Stimulated activated CD4-positive, alpha-beta T cell treated with anti-CD3 and anti-CD28 coated beads, Interleukin-1b, Interleukin-23, amount 100 ng/mL, for 24 hours (primary cell): Measurements from ENCODE around the gene HMGXB4.
"Not testable (repeated sequence)": the region's sequence is repeated elsewhere in the genome, so short reads cannot be mapped to it uniquely, and the experiment has no call there.

ENCODE experiments used
- DNase-seq, 4 experiments: peaks; one replicate each; pipeline ENCODE4 v3.0.0-alpha.2; 2020; ENCODE audit warnings: low read depth in 4 of 4, low spot score in 1 of 4

HMGXB4 gene, protein sequence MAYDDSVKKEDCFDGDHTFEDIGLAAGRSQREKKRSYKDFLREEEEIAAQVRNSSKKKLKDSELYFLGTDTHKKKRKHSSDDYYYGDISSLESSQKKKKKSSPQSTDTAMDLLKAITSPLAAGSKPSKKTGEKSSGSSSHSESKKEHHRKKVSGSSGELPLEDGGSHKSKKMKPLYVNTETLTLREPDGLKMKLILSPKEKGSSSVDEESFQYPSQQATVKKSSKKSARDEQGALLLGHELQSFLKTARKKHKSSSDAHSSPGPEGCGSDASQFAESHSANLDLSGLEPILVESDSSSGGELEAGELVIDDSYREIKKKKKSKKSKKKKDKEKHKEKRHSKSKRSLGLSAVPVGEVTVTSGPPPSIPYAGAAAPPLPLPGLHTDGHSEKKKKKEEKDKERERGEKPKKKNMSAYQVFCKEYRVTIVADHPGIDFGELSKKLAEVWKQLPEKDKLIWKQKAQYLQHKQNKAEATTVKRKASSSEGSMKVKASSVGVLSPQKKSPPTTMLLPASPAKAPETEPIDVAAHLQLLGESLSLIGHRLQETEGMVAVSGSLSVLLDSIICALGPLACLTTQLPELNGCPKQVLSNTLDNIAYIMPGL

DNA sequence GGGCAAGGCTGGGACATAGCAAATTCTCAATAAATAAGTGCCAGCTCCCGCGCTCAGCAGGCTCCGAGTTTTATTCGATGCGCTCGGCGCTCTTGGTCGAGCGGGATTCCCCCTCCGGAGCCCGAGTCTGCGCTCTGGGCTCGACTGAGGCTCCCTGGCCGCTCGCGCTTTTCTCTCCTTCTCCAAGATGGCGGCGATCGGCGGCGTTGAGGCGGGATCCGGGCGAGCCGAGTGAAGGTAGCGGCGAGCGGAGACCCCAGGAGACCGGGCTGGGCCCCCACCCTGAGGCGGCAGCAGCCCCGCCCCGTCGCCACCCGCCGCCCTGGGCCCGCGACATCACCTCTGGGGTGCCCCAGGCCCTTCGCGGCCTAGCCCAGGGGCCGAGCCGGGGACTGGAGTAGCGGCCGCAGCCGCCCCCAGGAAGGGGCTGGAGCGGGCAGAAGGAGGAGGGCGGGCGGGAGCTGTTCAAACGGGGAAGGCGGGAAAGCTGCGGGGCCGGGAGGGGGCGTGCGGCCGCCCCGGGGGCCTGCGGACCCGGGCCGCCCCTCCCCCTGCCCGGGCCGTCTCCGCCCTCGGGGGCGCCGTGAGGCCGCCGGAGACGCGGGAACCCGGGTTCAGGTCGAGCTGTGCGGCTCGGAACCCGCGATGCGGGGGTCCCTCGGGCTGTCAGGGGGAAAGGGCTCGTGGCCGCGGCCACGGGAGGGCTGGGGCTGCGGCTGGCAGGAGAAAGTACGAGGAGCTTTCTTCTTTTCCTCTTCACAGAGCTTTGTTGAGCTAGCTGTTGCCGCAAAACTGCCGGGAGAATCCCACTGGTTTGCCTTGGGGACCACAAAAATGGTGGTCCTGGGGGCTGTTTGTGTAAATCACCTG is at the start of gene HMGXB4:
TSS of gene HMGXB4 (plus strand) at position 173 of the 870 bp plus-strand sequence. CDS start 4,898 bp downstream, outside the sequence.
- DNase-seq = peak; percentile 72 to 79 (median 72)

DNA sequence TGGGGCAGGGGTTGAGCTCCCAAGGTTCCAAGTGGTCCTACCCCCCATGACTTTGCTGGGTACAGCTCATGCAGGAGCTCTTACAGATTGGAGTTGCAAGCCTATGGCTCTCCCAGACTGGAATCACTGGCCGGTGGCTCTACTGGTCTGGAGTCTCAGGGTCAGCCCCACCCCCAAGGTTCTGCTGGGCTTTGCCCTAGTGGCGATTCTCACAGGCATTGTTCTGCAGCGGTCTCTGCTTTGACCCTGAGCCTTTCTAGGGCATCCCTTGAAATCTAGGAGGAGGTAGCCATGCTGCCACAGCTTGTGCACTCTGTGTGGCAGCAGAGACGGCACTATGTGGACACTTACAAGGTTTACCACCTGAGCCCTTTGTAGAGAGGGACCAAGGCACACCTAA is 49.3 kb upstream of the HMGXB4 start:
- DNase-seq = no peak

DNA sequence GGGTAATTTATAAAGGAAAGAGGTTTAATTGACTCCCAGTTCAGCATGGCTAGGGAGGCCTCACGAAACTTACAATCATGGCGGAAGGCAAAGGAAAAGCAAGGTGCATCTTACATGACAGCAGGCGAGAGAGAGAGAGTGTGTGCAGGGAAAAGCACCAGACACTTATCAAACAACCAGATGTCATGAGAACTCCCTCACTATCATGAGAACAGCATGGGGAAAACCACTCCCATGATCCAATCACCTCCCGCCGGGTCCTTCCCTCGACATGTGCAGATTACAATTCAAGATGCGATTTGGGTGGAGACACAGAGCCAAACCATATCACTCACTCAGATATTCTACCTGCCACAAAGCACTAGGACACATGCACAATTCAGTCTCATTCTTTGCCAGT is 48.1 kb upstream of the HMGXB4 start:
- no peak for DNase-seq

DNA sequence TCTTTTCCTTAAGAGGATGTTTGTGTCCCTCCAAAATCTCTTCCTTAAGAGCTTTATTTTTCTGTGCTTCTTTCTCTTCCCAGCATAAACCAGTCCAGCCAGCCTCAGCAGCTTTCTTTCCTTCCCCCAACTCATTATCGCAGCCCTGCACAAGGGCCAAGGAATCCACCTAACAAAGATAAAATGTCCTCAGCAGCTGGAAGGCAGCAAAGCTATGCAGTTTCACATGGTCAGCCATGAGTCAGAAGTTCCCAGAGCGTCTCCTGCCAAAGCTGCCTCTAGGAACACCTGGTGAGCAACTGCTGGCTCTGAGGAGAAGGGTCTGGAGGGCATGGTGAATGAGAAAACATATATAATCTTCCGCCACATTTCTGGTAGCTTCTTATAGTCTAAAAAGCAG is 45.3 kb upstream of the HMGXB4 start:
- DNase-seq = no peak

DNA sequence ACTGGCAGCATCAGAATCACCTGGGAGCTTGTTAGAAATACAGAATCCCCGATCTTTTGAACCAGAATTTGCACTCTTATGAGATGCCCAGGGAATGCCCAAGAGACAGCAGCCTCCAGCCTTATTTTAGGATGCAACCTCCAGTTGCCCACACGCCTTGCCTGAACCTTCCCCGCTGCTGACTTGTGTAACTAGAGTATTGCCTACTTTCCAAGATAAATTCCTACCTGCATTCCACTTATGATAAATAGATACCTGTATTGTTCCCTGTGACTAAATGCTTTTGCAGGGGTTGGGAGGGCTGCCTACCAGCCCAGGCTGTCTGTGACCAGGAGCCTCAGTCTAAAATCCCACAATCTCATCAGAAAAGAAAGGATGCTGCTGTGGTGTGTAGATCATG is 44.3 kb upstream of the HMGXB4 start:
- DNase-seq = no peak

DNA sequence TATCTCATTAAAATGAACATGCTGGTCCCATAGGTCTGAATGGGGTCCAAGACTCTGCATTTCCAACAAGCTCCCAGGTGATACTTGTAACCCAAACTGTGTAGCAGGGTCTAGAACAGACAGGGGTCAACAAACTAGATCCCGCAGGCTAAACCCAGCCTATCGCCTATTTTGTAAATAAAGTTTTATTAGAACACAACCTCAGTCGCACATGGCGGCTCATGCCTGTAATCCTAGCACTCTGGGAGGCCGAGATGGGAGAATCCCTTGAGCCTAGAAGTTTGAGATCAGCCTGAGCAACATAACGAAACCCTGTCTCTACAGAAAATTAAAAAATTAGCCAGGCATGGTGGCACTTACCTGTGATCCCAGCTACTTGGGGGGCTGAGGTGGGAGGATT is 42.3 kb upstream of the HMGXB4 start:
- no peak for DNase-seq

DNA sequence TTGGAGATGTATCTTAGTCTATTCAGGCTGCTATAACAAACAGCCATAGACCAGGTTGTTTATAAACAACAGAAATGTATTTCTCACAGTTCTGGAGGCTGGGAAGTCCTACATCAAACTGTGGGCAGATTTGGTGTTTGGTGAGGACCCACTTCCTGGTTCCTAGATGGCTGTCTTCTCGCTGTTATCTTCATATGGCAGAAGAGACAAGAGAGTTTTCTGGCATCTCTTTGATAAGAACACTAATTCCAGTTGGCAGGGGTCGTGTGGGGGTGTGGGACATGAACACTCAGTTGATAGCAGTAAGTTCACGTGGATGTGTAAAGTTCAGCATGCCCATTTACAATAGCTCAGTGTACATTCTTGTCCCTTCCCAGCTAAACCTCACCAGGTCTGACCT is 41.3 kb upstream of the HMGXB4 start:
- no peak for DNase-seq

DNA sequence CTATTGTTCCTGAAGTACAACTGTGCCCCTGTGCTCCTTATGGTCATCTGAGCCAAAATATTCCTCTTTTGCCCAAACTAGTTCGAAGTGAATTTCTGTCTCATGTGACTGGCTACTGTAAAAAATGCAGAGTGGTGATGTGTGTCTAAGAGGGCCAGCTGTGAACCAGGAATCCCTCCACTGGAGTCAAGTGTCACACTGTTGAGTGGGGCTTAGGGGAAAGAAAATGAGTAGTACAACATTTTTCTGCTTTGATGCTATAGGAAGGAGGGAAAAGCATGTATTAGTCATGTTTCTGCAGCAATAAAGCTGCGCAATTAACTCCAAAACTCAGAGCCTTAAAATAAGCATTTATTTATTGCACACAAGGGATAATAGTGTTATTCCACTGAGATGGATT is 39.8 kb upstream of the HMGXB4 start:
- no peak for DNase-seq

DNA sequence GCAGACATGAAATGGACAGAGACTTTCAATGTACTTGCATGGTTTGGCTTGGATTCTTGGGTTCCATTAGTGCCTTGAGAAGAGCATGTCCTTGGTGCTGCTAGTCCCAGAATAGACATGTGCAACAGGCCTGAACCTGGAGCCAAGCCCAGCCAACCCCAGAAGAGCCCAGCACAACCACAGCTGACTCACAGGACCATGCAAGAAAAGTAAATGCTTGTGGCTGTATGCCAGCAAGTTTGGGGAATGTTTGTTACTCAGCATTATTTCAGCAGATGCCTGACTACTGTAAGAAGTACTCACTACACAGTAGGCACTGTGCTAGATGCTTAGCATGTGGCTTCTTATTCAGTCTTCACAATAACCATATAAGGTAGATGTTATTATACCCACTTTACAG is 39.2 kb upstream of the HMGXB4 start:
- DNase-seq = no peak

DNA sequence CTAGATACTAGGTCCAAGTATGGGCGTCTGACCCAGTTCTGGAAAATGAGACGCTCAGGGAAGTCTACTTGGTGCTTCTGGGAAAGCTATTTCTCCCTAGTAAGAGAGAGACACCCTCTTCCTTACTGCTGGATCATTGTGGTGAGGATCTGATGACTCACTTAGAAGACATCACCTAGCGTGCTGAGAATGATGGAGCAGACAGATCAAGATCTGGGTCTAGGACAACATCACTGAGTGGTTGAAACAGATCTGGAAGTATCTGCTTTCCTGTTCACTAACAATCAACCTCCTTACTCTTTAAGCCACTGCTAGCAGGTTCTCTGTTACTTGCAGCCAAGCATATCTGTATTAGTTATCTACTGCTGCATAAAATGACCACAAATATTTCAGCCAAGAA is 38.3 kb upstream of the HMGXB4 start:
- DNase-seq = no peak

DNA sequence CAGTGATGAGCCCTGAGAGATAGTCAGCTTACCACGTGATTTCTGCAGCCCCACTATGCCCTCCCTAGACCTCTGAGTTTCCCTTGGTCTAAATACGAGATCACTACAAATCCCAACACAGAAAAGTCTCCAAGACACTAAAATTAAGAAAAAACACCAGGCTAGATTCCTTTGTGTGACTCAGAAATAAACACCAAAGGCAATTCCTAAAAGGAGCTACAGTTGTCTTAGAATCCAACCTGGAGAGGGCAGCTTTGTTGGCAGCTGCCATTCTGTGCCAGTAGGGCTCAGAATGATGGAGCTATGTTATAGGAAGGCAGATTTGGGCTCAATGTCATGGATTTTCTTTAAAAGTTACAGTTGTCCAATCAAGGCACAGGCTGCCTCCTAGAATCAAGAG is 37.1 kb upstream of the HMGXB4 start:
- DNase-seq = no peak

DNA sequence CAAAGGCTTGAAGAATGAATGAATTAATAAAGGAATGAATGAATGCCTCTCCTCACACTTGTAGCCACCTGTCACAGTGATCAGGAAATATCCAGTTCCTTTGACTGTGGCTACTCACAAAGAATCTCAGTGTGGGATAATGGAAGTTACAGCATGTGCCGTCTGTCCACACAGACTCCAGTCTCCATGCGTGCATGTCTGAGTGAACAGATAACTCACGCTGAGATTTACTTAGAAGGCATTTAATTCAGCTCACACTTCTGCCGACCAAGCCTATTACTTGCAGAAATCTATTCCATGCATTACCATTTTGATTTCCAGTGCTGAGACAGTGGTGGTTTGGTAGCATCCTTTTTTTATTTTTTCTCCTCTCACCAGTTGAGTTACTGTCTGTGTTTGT is 32.3 kb upstream of the HMGXB4 start:
- no peak for DNase-seq

DNA sequence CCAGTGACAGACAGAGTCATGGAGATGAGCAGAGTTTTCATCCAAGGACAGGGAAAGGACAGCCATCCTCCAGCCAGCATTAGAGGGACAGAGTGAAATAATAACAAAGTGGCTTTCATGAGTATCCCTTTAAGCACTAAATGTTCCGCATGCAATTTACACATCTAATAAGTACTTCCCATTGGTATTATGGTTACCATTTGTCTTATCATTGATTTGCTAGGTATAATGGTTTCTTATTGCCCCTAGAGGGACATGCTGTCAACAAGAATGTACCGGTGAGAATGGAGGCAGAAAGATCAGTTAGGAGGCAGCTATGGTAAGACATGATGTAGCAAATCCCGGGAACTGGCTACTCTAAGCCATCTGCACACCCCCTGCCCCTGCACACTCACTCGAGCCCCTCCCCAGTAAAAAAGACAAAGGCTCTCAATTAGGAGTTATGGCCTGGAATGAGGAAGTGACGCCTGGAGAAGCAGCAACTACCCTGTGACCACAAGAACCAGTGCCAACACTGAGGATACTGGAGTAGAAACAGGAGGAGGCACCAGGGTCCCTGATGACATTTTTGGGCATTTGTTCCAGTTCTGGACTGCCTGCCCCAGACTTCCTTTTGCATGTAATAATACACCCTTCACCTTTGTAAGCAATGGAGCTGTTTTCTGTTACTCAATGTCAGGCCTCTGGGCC is 30.2 kb upstream of the HMGXB4 start:
- no peak for DNase-seq

DNA sequence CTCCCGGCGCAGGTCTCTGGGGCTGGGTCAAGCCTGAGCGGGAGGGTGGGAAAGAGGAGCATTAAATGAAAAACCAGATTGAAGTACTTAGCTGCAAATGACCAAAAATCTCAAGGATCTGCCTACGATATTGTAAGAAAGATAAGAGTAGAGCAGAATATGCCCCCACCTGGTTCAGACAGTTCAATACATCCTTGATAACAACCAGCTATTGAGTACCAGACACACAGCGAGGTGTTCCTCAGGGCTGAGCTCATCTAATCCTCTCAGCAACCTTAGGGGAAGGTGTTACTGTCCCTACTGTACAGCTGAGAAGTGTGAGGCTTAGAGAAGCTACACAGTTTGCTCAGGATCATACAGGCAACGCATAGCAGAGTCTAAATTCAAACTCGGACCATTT is 27.4 kb upstream of the HMGXB4 start:
- DNase-seq = no peak

DNA sequence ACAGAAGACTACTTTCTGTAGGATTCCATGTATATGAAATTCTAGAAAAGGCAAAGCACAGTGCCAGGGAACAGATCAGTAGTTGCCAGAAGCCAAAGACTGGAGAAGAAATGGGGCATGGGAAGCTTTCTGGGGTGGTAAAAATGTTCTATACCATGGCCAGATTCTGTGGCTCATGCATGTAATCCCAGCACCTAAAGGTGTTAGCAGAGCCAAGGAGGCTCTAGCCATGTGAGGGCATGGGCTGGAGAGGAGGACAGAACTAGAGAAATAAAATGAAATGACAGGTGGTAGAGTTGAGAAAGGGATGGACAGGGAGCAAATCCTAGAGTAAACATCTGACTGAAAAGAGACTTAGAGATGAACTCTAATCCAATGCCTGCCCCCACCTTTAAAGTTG is 26.9 kb upstream of the HMGXB4 start:
- no peak for DNase-seq

DNA sequence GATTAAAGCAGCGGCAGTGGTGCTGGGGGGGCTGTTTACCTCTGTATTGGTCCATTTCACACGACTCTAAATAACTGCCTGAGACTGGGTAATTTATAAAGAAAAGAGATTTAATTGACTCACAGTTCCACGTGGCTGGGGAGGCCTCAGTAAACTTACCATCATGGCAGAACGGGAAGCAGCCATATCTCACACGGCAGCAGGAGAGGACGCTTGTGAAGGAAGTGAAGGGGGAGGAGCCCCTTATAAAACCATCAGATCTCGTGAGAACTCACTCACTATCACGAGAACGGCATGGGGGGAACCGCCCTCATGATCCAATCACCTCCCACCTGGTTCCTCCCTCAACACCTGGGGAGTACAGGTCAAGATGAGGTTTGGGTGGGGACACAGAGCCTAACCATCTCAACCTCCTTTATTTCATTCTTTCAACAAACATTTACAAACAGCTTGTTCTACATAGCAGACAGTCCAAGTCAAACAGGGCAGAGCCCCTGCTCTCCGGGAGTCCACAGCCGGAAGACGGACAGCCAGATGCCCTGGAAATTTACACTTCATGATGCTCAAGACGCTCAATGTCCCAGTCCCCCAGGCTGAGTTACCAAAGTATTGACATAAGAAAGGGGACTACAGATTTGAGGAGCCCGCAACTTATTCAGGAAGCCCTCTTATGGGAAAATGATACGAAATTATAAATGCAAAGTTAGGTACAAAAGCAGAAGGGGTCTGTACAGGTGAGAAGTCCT is 26.3 kb upstream of the HMGXB4 start:
- no peak for DNase-seq

DNA sequence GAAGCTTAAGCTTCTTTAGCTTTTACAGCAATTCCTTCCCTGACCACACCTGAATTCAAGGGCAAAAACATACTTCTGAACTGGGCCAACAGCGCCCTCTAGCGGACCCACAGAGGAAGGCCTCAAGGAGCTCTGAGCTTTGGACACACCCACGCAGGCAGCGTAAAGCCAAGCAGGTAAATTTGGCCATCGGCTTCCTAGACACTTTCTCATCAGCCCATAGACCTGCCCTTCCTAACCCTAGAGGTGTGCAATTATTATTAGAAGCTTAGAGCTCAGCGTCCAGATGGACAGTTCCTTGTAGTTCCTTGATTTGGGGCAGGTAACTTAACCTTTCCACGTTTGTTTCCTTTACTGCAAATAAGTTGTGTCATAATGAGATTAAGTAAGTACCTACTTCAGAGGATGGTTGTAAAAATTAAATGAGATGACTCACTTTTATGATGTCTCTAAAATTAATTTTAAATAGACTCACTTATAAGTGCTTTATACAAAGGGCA is 25.7 kb upstream of the HMGXB4 start:
- peak; percentile 45 to 60 (median 54) for DNase-seq

DNA sequence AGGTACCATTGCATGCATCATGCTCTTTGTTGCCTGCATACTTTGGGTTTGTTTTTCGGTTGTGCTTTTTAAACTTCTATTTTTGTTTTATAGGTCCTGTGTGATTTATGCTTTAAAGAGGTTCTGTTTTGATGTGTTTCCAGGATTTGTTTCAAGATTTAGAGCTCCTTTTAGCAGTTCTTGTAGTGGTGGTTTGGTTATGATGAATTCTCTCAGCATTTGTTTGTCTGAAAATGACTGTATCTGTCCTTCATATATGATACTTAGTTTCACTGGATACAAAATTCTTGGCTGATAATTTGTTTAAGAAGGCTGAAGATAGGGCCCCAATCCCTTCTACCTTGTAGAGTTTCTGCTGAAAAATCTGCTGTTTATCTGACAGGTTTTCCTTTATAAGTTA is 18.5 kb upstream of the HMGXB4 start:
- DNase-seq = not testable (repeated sequence)

DNA sequence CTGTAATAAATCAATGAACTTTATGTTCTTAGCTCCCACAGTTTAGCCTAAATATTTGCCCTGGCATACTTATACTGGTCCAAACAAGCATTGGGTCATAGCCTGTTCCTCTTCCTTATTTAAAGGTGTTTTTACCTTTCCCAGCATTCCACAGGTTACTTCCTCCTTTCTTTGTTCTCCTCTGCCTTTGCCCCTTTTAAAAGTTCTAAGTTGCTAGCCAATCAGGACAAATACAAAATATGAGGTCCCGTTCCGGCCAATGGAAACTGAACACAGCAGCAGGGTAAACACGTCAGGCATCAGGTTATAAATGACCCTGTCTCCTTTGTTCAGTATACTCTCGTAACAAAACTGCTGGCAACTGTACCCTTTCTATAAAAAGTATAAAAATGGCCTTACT is 12.8 kb upstream of the HMGXB4 start:
- DNase-seq = not testable (repeated sequence)

DNA sequence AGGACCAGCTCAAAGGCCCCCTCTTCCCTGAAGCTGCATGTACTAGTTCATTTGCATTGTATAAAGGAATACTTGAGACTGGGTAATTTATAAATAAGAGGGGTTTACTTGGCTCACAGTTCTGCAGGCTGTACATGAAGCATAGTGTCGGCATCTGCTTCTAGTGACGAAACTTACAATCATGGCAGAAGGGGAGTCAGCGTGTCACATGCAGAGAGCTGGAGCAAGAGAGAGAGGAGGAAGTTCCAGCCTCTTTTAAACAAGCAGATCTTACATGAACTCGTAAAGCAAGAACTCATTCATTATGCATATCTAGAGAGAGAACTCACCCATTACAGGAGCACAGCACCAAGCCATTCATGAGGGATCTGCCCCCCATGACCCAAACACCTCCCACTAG is 7.1 kb upstream of the HMGXB4 start:
- no peak for DNase-seq
